ENCODE results near the gene RAB26.

RAB26 gene

GRCh38 chr16:2166263-2167067 lies 18.0 kb downstream of the RAB26 start:
- DNase-seq (ENCODE audit: low read depth), result no peak
- H3K4me3 ChIP-seq (ENCODE audit: low read depth, low read length), result no peak overlapping the region
- in situ Hi-C loops (cut with HindIII; ENCODE audit: low sequenced_read_pairs), result loop anchor here (10.0 kb wide), 3 partner anchors 92 to 258 kb away; partner anchors contain the start of gene CCNF
- no peak for TF ChIP-seq CTCF (IDR thresholded peaks at IDR 0.05; ENCODE audit: low read depth, low read length, missing control alignments)

- H3K4me3 ChIP-seq (ENCODE audit: low read depth, low read length), result no peak overlapping the region
- in situ Hi-C loops (cut with HindIII; ENCODE audit: low sequenced_read_pairs), result loop anchor here (10.0 kb wide), 3 partner anchors 92 to 258 kb away; partner anchors contain the start of gene CCNF
- TF ChIP-seq CTCF (IDR thresholded peaks at IDR 0.05; ENCODE audit: low read depth, low read length, missing control alignments), result no peak
- no peak for DNase-seq (ENCODE audit: low read depth)
Measured at GRCh38 chr16:2167068-2167638, 18.7 kb downstream of the RAB26 start.

GRCh38 chr16:2170080-2170479 lies 21.7 kb downstream of the RAB26 start:
- DNase-seq (ENCODE audit: low read depth), result no peak
- H3K4me3 ChIP-seq (ENCODE audit: low read depth, low read length), result no peak overlapping the region

GRCh38 chr16:2170587-2171435 lies 22.4 kb downstream of the RAB26 start:
- H3K4me3 ChIP-seq (ENCODE audit: low read depth, low read length), result no peak overlapping the region
- in situ Hi-C loops (cut with HindIII; ENCODE audit: low sequenced_read_pairs), result no loop called here
- DNase-seq (ENCODE audit: low read depth), result no peak
- TF ChIP-seq CTCF (IDR thresholded peaks at IDR 0.05; ENCODE audit: low read depth, low read length, missing control alignments), result no peak

More at GRCh38 chr16:2170080-2170479, 21.7 kb downstream of the RAB26 start:
- TF ChIP-seq CTCF (IDR thresholded peaks at IDR 0.05; ENCODE audit: low read depth, low read length, missing control alignments), result no peak
- in situ Hi-C loops (cut with HindIII; ENCODE audit: low sequenced_read_pairs), result no loop called here

GRCh38 chr16:2171601-2172178 lies 23.3 kb downstream of the RAB26 start:
- DNase-seq (ENCODE audit: low read depth), result no peak
- TF ChIP-seq CTCF (IDR thresholded peaks at IDR 0.05; ENCODE audit: low read depth, low read length, missing control alignments), result no peak
- H3K4me3 ChIP-seq (ENCODE audit: low read depth, low read length), result no peak overlapping the region
- in situ Hi-C loops (cut with HindIII; ENCODE audit: low sequenced_read_pairs), result no loop called here
